SK-N-SH (cell line): ENCODE measurements around the gene SERINC2. TPM values are rescaled to one million over a fixed set of nuclear protein-coding genes. Genes with fewer than 3 reads are reported as not detected.

ENCODE experiments used
- CTCF ChIA-PET: fragments of 300-600, 350-600 bp; formaldehyde crosslinking; extraction: SDS; loops from one replicate; lab custom pipeline; 2021; lab: Yijun Ruan, JAX
- POLR2A ChIA-PET: fragments of 350-600 bp; sonication (Branson Sonifier 250); formaldehyde crosslinking; extraction: SDS; loops from one replicate; lab custom pipeline; 2020; ENCODE audit warnings: antibody characterized with exemption, inconsistent platforms; lab: Yijun Ruan, JAX
- DNase-seq: peaks from one replicate; pipeline ENCODE4 v3.0.0; 2012
- H2AFZ ChIP-seq: fragments of 200-600 bp; sonication (generic); 2 replicates; pipeline ENCODE4 v1.8.1; 2016; ENCODE audit warnings: antibody characterized with exemption, mild to moderate bottlenecking, low read depth
- H3F3A ChIP-seq: fragments of 200-600 bp; sonication (generic); replicated peaks from 2 replicates; pipeline ENCODE3; 2016; ENCODE audit warnings: antibody characterized with exemption, mild to moderate bottlenecking; ENCODE audit not compliant: insufficient read depth
- H3K27ac ChIP-seq, 2 experiments: fragments of 200-500 bp in 1 of 2; fragments of 200-600 bp in 1 of 2; sonication (Bioruptor generic) in 1 of 2; sonication (generic), shearing (Covaris generic) in 1 of 2; 2 replicates each; pipeline versions ENCODE4 v1.5.1 to v1.6.1; 2014 to 2016; ENCODE audit warnings: low read depth in 2 of 2, inconsistent platforms in 1 of 2, low read length in 1 of 2, mild to moderate bottlenecking in 1 of 2, mixed read lengths in 1 of 2
- H3K27me3 ChIP-seq: fragments of 200-600 bp; sonication (generic), shearing (Covaris generic); 2 replicates; pipeline ENCODE4 v1.6.1; 2016; ENCODE audit warnings: mixed run types; ENCODE audit not compliant: insufficient read depth
- H3K36me3 ChIP-seq, 2 experiments: fragments of 200-500 bp in 1 of 2; fragments of 200-600 bp in 1 of 2; sonication (Bioruptor generic) in 1 of 2; sonication (generic) in 1 of 2; replicated peaks in 1 of 2; 2 replicates each; pipeline versions ENCODE3 to v1.5.1; 2014 to 2016; ENCODE audit warnings: low read length in 1 of 2, mild to moderate bottlenecking in 1 of 2; ENCODE audit not compliant: insufficient read depth in 2 of 2, control insufficient read depth in 1 of 2
- H3K4me1 ChIP-seq, 2 experiments: fragments of 200-500 bp in 1 of 2; fragments of 200-600 bp in 1 of 2; sonication (Bioruptor generic) in 1 of 2; sonication (generic), shearing (Covaris generic) in 1 of 2; 2 replicates each; pipeline versions ENCODE4 v1.5.1 to v1.6.1; 2014 to 2016; ENCODE audit warnings: low read depth in 1 of 2, low read length in 1 of 2, mixed run types in 1 of 2; ENCODE audit not compliant: insufficient read depth in 2 of 2, control insufficient read depth in 1 of 2
- H3K4me2 ChIP-seq: fragments of 200-600 bp; sonication (generic), shearing (Covaris generic); 2 replicates; pipeline ENCODE4 v1.6.1; 2017; ENCODE audit warnings: mixed run types
- H3K4me3 ChIP-seq, 2 experiments: fragments of 200-500 bp in 1 of 2; fragments of 200-600 bp in 1 of 2; sonication (Bioruptor generic) in 1 of 2; sonication (generic), shearing (Covaris generic) in 1 of 2; 2 replicates each; pipeline versions ENCODE4 v1.5.1 to v1.8.1; 2014 to 2016; ENCODE audit warnings: low read depth in 2 of 2, inconsistent platforms in 1 of 2, low read length in 1 of 2, mild to moderate bottlenecking in 1 of 2, mixed read lengths in 1 of 2, moderate library complexity in 1 of 2
- H3K79me2 ChIP-seq: fragments of 200-600 bp; sonication (generic); 2 replicates; pipeline ENCODE4 v1.8.1; 2017; ENCODE audit warnings: mild to moderate bottlenecking; ENCODE audit not compliant: insufficient read depth
- H3K9ac ChIP-seq: fragments of 200-600 bp; sonication (generic); 2 replicates; pipeline ENCODE4 v1.6.1; 2017; ENCODE audit warnings: mixed run types
- H3K9me2 ChIP-seq: fragments of 200-600 bp; sonication (generic); 2 replicates; pipeline ENCODE4 v1.6.1; 2017; ENCODE audit warnings: mixed run types
- H3K9me3 ChIP-seq: fragments of 200-600 bp; sonication (generic); 2 replicates; pipeline ENCODE4 v1.6.1; 2017; ENCODE audit warnings: mixed run types, mild to moderate bottlenecking, moderate library complexity
- H4K20me1 ChIP-seq: fragments of 200-600 bp; sonication (generic); 2 replicates; pipeline ENCODE4 v1.6.1; 2017; ENCODE audit warnings: mild to moderate bottlenecking, mixed run types; ENCODE audit not compliant: insufficient read depth
- CHD2 ChIP-seq: fragments of 150-350 bp; IDR thresholded peaks from 2 replicates; pipeline ENCODE4 v1.6.1; 2018; ENCODE audit warnings: low read length; ENCODE audit not compliant: partially characterized antibody
- ELF1 ChIP-seq: IDR thresholded peaks from 2 replicates; pipeline ENCODE4 v1.4.0; 2012
- FOSL2 ChIP-seq: IDR thresholded peaks from 2 replicates; pipeline ENCODE4 v1.4.0; 2012; ENCODE audit warnings: low read depth, mild to moderate bottlenecking, moderate library complexity, borderline replicate concordance
- FOXJ3 ChIP-seq: sonication (generic); formaldehyde crosslinking; IDR thresholded peaks from 2 replicates; pipeline ENCODE4 v1.5.1; 2020; ENCODE audit warnings: mild to moderate bottlenecking, missing genetic modification reagents
- FOXM1 ChIP-seq: IDR thresholded peaks from 2 replicates; pipeline ENCODE4 v1.4.0; 2012; ENCODE audit warnings: low read depth, mild to moderate bottlenecking
- GATA2 ChIP-seq: sonication (generic); formaldehyde crosslinking; IDR thresholded peaks from 2 replicates; pipeline ENCODE4 v1.5.0; 2020; ENCODE audit warnings: mild to moderate bottlenecking, missing genetic modification reagents
- MXI1 ChIP-seq: IDR thresholded peaks from 2 replicates; pipeline ENCODE4 v1.6.1; 2012; ENCODE audit warnings: mild to moderate bottlenecking, low read depth, low read length, improper control_type of control experiment
- NFIC ChIP-seq: IDR thresholded peaks from 2 replicates; pipeline ENCODE4 v1.4.0; 2012; ENCODE audit warnings: borderline replicate concordance
- NRF1 ChIP-seq: IDR thresholded peaks from 2 replicates; pipeline ENCODE4 v1.6.1; 2012; ENCODE audit warnings: low read depth, mild to moderate bottlenecking, low read length
- RAD21 ChIP-seq: IDR thresholded peaks from 2 replicates; pipeline ENCODE4 v1.6.1; 2012; ENCODE audit warnings: mild to moderate bottlenecking, low read length
- RCOR1 ChIP-seq: fragments of 150-350 bp; IDR thresholded peaks from 2 replicates; pipeline ENCODE4 v1.6.1; 2017; ENCODE audit warnings: antibody characterized with exemption, low read length
- RXRA ChIP-seq: IDR thresholded peaks from 2 replicates; pipeline ENCODE4 v1.4.0; 2012; ENCODE audit warnings: low read depth, mild to moderate bottlenecking, borderline replicate concordance
- SMC3 ChIP-seq: IDR thresholded peaks from 2 replicates; pipeline ENCODE4 v1.6.1; 2012; ENCODE audit warnings: low read depth, low read length, improper control_type of control experiment
- TCF12 ChIP-seq: IDR thresholded peaks from 2 replicates; pipeline ENCODE4 v1.4.0; 2012
- YY1 ChIP-seq: IDR thresholded peaks from 2 replicates; pipeline ENCODE4 v1.4.0; 2012; ENCODE audit warnings: low read depth, mild to moderate bottlenecking
- WGBS: methylation state at CpG from one replicate; pipeline ENCODE4 v1.1.6; 2017; ENCODE audit warnings: low lambda C conversion rate; 5-methylcytosine and 5-hydroxymethylcytosine counted together
- polyA plus RNA-seq, 3 experiments: library from polyadenylated mRNA; depleted of rRNA; stranded (reverse); fragments of >200 nt; gene quantifications; 2 replicates each; pipeline ENCODE4 v1.2.3, GENCODE V29; 2012
- TF ChIP-seq, protein P1 (sequence below): IDR thresholded peaks from 2 replicates; pipeline ENCODE4 v1.4.0; 2012; ENCODE audit warnings: low read depth
- TF ChIP-seq, protein P2 (sequence below): fragments of 150-350 bp; IDR thresholded peaks from 2 replicates; pipeline ENCODE4 v1.6.1; 2017; ENCODE audit warnings: antibody characterized with exemption, low read length, low read depth, borderline replicate concordance
- TF ChIP-seq, protein P3 (sequence below): IDR thresholded peaks from 2 replicates; pipeline ENCODE4 v1.4.0; 2012; ENCODE audit warnings: low read depth, borderline replicate concordance
- TF ChIP-seq, protein P4 (sequence below): fragments of 200-600 bp; sonication (generic); IDR thresholded peaks from 2 replicates; pipeline ENCODE4 v1.6.1; 2017; ENCODE audit warnings: antibody characterized with exemption, mild to moderate bottlenecking, moderate library complexity
- TF ChIP-seq, protein P5 (sequence below): IDR thresholded peaks from 2 replicates; pipeline ENCODE4; 2012

Gene SERINC2
- polyA plus RNA-seq, 1 of the 3 experiments (the other 2 are of a cell fraction): 22.2 TPM

DNA sequence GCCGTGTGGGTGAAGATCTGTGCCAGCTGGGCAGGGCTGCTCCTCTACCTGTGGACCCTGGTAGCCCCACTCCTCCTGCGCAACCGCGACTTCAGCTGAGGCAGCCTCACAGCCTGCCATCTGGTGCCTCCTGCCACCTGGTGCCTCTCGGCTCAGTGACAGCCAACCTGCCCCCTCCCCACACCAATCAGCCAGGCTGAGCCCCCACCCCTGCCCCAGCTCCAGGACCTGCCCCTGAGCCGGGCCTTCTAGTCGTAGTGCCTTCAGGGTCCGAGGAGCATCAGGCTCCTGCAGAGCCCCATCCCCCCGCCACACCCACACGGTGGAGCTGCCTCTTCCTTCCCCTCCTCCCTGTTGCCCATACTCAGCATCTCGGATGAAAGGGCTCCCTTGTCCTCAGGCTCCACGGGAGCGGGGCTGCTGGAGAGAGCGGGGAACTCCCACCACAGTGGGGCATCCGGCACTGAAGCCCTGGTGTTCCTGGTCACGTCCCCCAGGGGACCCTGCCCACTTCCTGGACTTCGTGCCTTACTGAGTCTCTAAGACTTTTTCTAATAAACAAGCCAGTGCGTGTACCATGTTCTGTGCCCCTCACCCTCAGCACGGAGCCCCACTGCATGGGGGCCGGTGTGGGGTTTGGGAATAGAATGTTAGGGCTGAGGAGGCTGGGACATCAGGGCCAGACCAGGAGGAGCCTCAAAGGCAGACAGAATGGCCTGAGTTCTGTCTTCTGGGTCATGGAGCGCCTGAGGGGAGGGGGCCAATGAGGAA lies 21.3 kb downstream of the SERINC2 start:
- Histone ChIP-seq H3K9me2 (no peaks in the 10 kb centered on the region), H3K4me1 (no peaks in the 10 kb centered on the region), H3K4me2 (no peak overlapping the region), H3K27me3 (no peaks in the 10 kb centered on the region), H4K20me1 (no peaks in the 10 kb centered on the region), H3K9ac (no peak overlapping the region), H3K4me3 (no peak overlapping the region), H2AFZ (no peak overlapping the region), H3K27ac (no peak overlapping the region), H3K36me3 (no peaks in the 10 kb centered on the region)
- POLR2A ChIA-PET: no interaction called here
- WGBS: 89% methylated on average over 10 of the region's 21 CpGs
- CTCF ChIA-PET: interaction anchor here (1.5 to 3.5 kb wide), 3 partner anchors 11 to 115 kb away, joined by 6 to 18 read pairs (median 12); no protein-coding TSS in a partner anchor
- TF ChIP-seq, protein P1, sequence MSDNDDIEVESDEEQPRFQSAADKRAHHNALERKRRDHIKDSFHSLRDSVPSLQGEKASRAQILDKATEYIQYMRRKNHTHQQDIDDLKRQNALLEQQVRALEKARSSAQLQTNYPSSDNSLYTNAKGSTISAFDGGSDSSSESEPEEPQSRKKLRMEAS: no peak
- TF ChIP-seq YY1: no peak
- no peak for TF ChIP-seq NRF1
- TF ChIP-seq GATA2: no peak
- no peak for TF ChIP-seq TCF12
- no peak for TF ChIP-seq RXRA
- no peak for TF ChIP-seq MXI1
- TF ChIP-seq ELF1: no peak
- TF ChIP-seq, all 33 proteins: peak for 0
- DNase-seq: no peak
- H3K9me3 ChIP-seq: no peaks in the 10 kb centered on the region
- H3F3A ChIP-seq: no peaks in the 10 kb centered on the region
- H3K79me2 ChIP-seq: no peaks in the 10 kb centered on the region

DNA sequence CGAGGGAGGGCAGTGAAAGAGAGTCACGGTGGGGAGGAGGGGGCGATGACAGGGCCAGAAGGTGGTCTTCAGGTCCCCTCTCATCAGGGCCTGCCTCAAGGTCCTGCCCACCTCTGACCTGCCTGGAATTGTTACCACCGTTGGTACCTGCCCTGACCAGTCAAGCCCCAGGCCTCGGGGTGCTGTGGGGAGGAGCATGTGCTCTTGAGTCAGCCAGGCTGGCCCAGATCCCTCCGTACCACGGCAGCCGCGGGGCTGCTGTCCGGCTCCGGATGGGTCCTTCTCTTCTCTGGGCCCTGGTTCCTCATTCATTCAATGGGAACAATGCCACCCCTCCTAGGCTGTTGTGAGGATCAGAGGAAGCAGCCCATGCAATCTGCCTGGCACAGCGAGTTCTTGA lies 22.0 kb downstream of the SERINC2 start:
- Histone ChIP-seq H3K4me1 (no peaks in the 10 kb centered on the region), H3K9me3 (no peaks in the 10 kb centered on the region), H3K36me3 (no peaks in the 10 kb centered on the region), H4K20me1 (no peaks in the 10 kb centered on the region), H3K27me3 (no peaks in the 10 kb centered on the region), H3F3A (no peaks in the 10 kb centered on the region), H3K9me2 (no peaks in the 10 kb centered on the region), H2AFZ (no peak overlapping the region), H3K79me2 (no peaks in the 10 kb centered on the region), H3K9ac (no peak overlapping the region), H3K4me3 (no peak overlapping the region), H3K4me2 (no peak overlapping the region), H3K27ac (no peak overlapping the region)
- no peak for TF ChIP-seq CHD2
- TF ChIP-seq YY1: no peak
- no peak for TF ChIP-seq FOSL2
- TF ChIP-seq NFIC: no peak
- TF ChIP-seq RCOR1: no peak
- TF ChIP-seq, protein P2, sequence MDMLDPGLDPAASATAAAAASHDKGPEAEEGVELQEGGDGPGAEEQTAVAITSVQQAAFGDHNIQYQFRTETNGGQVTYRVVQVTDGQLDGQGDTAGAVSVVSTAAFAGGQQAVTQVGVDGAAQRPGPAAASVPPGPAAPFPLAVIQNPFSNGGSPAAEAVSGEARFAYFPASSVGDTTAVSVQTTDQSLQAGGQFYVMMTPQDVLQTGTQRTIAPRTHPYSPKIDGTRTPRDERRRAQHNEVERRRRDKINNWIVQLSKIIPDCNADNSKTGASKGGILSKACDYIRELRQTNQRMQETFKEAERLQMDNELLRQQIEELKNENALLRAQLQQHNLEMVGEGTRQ: no peak
- TF ChIP-seq FOXJ3 (CRISPR knock-in tag): no peak
- TF ChIP-seq TCF12: no peak
- no peak for TF ChIP-seq FOXM1
- TF ChIP-seq RAD21: no peak
- TF ChIP-seq SMC3: no peak
- TF ChIP-seq, protein P3, sequence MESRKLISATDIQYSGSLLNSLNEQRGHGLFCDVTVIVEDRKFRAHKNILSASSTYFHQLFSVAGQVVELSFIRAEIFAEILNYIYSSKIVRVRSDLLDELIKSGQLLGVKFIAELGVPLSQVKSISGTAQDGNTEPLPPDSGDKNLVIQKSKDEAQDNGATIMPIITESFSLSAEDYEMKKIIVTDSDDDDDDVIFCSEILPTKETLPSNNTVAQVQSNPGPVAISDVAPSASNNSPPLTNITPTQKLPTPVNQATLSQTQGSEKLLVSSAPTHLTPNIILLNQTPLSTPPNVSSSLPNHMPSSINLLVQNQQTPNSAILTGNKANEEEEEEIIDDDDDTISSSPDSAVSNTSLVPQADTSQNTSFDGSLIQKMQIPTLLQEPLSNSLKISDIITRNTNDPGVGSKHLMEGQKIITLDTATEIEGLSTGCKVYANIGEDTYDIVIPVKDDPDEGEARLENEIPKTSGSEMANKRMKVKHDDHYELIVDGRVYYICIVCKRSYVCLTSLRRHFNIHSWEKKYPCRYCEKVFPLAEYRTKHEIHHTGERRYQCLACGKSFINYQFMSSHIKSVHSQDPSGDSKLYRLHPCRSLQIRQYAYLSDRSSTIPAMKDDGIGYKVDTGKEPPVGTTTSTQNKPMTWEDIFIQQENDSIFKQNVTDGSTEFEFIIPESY: no peak
- TF ChIP-seq, protein P4, sequence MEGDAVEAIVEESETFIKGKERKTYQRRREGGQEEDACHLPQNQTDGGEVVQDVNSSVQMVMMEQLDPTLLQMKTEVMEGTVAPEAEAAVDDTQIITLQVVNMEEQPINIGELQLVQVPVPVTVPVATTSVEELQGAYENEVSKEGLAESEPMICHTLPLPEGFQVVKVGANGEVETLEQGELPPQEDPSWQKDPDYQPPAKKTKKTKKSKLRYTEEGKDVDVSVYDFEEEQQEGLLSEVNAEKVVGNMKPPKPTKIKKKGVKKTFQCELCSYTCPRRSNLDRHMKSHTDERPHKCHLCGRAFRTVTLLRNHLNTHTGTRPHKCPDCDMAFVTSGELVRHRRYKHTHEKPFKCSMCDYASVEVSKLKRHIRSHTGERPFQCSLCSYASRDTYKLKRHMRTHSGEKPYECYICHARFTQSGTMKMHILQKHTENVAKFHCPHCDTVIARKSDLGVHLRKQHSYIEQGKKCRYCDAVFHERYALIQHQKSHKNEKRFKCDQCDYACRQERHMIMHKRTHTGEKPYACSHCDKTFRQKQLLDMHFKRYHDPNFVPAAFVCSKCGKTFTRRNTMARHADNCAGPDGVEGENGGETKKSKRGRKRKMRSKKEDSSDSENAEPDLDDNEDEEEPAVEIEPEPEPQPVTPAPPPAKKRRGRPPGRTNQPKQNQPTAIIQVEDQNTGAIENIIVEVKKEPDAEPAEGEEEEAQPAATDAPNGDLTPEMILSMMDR: no peak
- no peak for TF ChIP-seq GATA2
- TF ChIP-seq, protein P5, sequence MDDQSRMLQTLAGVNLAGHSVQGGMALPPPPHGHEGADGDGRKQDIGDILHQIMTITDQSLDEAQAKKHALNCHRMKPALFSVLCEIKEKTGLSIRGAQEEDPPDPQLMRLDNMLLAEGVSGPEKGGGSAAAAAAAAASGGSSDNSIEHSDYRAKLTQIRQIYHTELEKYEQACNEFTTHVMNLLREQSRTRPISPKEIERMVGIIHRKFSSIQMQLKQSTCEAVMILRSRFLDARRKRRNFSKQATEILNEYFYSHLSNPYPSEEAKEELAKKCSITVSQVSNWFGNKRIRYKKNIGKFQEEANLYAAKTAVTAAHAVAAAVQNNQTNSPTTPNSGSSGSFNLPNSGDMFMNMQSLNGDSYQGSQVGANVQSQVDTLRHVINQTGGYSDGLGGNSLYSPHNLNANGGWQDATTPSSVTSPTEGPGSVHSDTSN: no peak
- CTCF ChIA-PET: no interaction called here
- POLR2A ChIA-PET: no interaction called here
- no peak for DNase-seq
- 64% methylated on average over 9 of the region's 12 CpGs for WGBS
